Dermis microvascular lymphatic vessel endothelial cell (primary cell): ENCODE data around the gene PRKCZ. TPM values are rescaled to one million over a fixed set of nuclear protein-coding genes. Genes with fewer than 3 reads are reported as not detected.
A peak's percentile ranks its signal among the peaks of the same experiment; 100 is the strongest.

ENCODE experiments used
- DNase-seq, 2 donors: peaks; one replicate each; pipeline versions ENCODE4 v3.0.0 to v3.0.0-alpha.2; 2010; ENCODE audit warnings: low read depth in 2 of 2
- total RNA-seq: library from RNA; depleted of rRNA; stranded (reverse); fragments of >200 nt; gene quantifications from 2 replicates; pipeline ENCODE4 v1.2.1, GENCODE V29; 2014

Gene PRKCZ
- total RNA-seq, result 23.8 and 24.0 TPM in 2 replicates

GRCh38 chr1:2049718-2050431 lies at the start of gene PRKCZ:
Gene PRKCZ, plus strand, starts transcription at chr1:2050411. Its CDS starts 220 bp downstream, at chr1:2050631.
- DNase-seq, result peak; percentile 51 to 71

- DNase-seq, result no peak
Measured at GRCh38 chr1:2000432-2000831, 49.8 kb upstream of the PRKCZ start.

- no peak for DNase-seq
Measured at GRCh38 chr1:2000850-2001249, 49.4 kb upstream of the PRKCZ start.

GRCh38 chr1:2001773-2002411 lies 48.3 kb upstream of the PRKCZ start:
- no peak for DNase-seq

- DNase-seq, result peak in 1 of 2 donors; percentile 33
Measured at GRCh38 chr1:2003541-2004131, 46.6 kb upstream of the PRKCZ start, which contains the start of gene CFAP74. Gene CFAP74, minus strand, starts transcription at chr1:2003786. Its CDS starts 12,830 bp downstream, at chr1:1990956.

DNA sequence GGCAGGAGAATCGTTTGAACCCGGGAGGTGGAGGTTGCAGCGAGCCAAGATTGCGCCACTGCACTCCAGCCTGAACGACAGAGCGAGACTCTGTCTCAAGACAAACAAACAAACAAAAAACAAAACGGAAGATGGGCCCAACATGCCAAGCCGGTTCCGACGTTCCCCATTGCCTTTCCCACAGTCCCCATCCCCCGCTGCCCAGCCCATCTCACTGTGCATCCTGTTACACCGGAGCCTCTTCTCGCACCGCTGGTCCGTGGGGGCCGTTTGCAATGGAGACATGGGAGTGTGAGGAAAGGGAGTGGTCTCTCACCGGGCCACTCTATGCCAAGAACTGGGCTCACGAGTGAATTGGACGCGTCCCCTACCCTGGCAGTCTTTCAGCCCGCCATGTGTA lies 45.4 kb upstream of the PRKCZ start:
- DNase-seq, result no peak

DNA sequence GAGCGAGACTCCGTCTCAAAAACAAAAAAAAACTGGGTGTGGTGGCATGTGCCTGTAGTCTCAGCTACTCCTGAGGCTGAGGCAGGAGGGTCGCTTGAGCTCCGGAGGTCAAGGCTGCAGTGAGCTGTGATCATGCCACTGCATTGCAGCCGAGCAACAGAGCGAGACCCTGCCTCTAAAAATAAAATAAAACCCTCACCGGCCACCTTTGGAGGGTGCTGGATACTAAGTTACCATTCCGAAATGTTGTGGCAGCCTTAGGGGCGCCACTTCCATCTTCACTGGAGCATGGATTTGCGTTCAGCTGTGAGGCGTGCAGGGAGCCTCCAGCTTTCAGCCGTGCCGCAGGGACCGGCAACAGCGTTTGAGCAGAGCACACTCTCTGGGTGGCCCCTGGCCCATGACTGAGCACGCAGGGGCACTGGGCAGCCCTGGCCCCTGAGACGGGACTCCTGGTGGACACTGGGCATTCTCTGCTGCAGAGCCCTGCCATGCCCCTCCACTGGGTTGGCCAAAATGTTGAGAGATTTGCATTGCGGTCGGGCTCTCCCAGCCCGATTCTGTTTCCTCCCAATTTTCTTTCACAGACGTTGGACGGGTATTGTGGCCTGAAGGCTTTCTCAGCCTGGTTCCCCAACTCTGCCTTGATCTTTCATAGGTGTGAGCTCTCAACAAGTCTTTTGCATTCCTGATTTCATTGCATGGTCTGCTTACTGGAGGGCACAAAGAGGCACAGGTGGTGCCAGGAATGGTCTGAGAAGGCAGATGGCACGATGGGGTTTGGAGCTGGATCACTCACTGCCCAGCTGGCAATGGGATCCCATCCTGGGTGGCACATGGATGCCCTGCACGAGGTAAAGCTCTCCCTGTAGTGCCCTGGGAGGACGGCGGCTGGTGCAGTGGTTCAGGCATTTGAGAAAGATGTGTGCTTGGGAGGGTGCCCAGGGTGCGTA lies 40.8 kb upstream of the PRKCZ start:
- DNase-seq, result no peak

GRCh38 chr1:2014181-2014580 lies 36.0 kb upstream of the PRKCZ start:
- DNase-seq, result no peak

- DNase-seq, result peak in 1 of 2 donors; percentile 63
Measured at GRCh38 chr1:2014741-2015735, 35.2 kb upstream of the PRKCZ start.

GRCh38 chr1:2016123-2016522 lies 34.1 kb upstream of the PRKCZ start:
- DNase-seq, result no peak

- DNase-seq, result no peak
Measured at GRCh38 chr1:2018217-2019171, 31.7 kb upstream of the PRKCZ start.

- peak in 1 of 2 donors; percentile 24 for DNase-seq
Measured at GRCh38 chr1:2019172-2019543, 31.1 kb upstream of the PRKCZ start, which contains the start of gene GABRD. Gene GABRD, plus strand, starts transcription at chr1:2019345. Its CDS starts 79 bp downstream, at chr1:2019424.

DNA sequence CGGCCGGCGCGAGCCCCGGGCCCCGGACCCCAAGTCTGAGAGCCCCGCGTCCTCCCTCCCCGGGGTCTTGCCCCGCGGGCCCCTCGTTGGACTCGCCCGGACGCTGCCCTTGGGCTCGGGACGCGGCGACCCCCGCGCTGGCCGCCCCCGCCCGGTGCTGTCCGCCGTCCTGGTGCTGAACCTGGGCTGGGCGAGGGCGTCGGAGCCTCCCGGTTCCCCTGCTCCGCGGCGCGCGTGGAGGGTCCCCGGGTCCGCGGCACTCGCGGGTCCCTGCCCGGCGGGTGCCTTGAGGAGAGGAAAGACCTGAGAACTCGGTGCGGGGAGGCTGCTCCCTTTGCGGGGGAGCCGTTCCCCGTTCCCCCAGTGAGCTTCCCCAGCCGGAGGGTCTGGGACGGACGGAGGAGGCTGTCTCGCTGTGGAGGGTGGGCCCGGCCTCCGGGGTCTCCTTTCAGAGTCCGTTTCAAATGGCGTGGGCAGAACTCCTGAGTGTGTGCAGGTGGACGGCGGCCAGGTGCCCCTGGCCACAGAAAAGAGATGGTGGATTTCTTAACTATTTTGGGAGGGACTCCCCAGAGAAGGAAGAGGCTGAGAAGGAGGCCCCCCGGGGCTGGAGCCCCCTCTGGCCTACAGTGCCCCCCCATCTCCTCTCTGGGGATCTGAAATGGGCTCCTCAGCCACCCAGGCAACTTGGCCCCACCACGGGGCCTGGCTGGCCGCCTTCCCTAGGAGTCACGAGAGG lies 30.5 kb upstream of the PRKCZ start:
- DNase-seq, result peak in 1 of 2 donors; percentile 19

GRCh38 chr1:2020310-2020655 lies 29.9 kb upstream of the PRKCZ start:
- no peak for DNase-seq

DNA sequence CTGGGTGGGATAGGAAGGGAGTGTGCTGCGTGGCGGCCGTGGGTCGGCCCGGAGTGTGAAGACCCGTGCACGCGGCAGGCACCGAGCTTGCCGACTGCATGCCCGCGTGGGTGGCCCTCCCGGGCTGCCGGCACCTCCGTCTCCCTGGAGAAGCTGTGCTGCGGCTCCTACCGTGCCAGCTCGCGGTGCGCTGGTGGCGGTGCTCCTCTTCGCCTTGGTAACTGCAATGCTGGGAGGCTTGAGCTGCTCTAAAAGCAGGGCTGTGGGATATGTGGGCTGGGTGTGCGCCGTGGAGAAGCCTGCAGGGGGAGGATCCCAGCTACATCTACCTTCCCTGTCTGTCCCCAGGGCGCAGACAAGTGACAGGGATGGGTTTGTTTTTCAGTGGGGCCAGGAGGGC lies 28.7 kb upstream of the PRKCZ start:
- no peak for DNase-seq

- no peak for DNase-seq
Measured at GRCh38 chr1:2022063-2022770, 28.0 kb upstream of the PRKCZ start.

DNA sequence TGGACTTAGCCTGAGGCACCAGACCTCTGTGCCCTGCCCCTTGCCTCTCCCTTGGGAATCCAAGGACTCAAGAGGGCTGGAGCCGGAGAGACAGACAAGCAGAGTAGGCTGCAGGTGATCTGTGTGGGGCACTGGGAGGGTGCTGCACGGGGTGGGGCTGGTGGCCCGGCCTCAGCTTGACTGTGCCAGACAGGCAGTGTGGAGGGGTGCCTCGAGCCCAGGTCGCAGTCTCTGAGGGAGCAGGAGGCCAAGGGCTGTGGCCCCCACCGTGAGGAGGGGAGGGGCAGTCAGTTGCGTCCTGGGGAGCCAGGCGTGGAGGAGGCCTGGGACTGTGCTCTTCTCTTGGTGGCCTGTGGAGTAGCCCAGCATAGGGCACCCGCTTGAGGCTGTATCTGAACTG lies 27.0 kb upstream of the PRKCZ start:
- DNase-seq, result no peak

DNA sequence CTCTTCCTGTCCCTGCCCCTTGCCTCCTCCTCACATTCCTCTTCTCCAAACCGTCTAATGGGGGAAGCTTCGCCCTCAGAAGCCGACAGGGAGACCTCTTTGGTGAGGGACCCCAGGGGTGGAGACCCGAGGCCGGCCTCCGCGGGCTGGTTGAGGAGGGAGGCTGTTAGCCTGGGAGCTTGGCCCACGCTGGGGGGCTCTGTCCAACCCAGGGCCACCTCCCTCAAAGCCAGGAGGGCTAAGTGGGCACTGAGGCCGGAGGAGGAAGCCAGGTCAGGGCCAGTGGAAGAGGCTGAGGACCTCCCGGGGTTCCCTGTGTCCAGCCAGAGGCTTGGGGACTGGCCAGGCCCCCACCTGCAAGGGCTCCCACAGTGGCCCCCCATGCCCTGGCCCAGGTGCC lies 25.8 kb upstream of the PRKCZ start:
- no peak for DNase-seq
